CD4-positive, alpha-beta T cell treated with Interleukin-2 at 100 ng/mL for 4 hours (primary cell): ENCODE measurements around the gene MUC2.

Source experiments
- DNase-seq: peaks from one replicate; pipeline ENCODE4 v3.0.0-alpha.2; 2020; ENCODE audit warnings: low spot score

The MUC2 gene

GRCh38 chr11:1087961-1088926 is 13.6 kb downstream of the MUC2 start:
- DNase-seq: no peak

GRCh38 chr11:1088927-1089737 is 14.5 kb downstream of the MUC2 start:
- no peak for DNase-seq

- no peak for DNase-seq
Observed at GRCh38 chr11:1089738-1090599, 15.3 kb downstream of the MUC2 start.

GRCh38 chr11:1090600-1091331 is 16.1 kb downstream of the MUC2 start:
- no peak for DNase-seq

GRCh38 chr11:1091332-1092083 is 16.8 kb downstream of the MUC2 start:
- DNase-seq: no peak

- DNase-seq: no peak
Observed at GRCh38 chr11:1092145-1092670, 17.5 kb downstream of the MUC2 start.

GRCh38 chr11:1092919-1093318 is 18.2 kb downstream of the MUC2 start:
- no peak for DNase-seq

- no peak for DNase-seq
Observed at GRCh38 chr11:1099519-1100355, 25.1 kb downstream of the MUC2 start.

- DNase-seq: no peak
Observed at GRCh38 chr11:1100417-1101245, 26.0 kb downstream of the MUC2 start.

- no peak for DNase-seq
Observed at GRCh38 chr11:1101318-1102089, 26.8 kb downstream of the MUC2 start.

GRCh38 chr11:1102221-1102971 is 27.7 kb downstream of the MUC2 start:
- no peak for DNase-seq

GRCh38 chr11:1102996-1103395 is 28.3 kb downstream of the MUC2 start:
- no peak for DNase-seq

GRCh38 chr11:1103401-1104360 is 29.0 kb downstream of the MUC2 start:
- DNase-seq: no peak

- no peak for DNase-seq
Observed at GRCh38 chr11:1104411-1105182, 29.9 kb downstream of the MUC2 start.

GRCh38 chr11:1105183-1105565 is 30.5 kb downstream of the MUC2 start:
- DNase-seq: no peak
